Measurements from ENCODE around the gene PNPLA7. TPM values are rescaled to one million over a fixed set of nuclear protein-coding genes. Genes with fewer than 3 reads are reported as not detected.
A peak's percentile ranks its signal among the peaks of the same experiment; 100 is the strongest.

The PNPLA7 gene
- total and polyA plus RNA-seq, 2 of the 13 experiments (the other 11 are each of a cell fraction or from before 2014, with no cell fraction given): 0.42 to 1.5 TPM

DNA sequence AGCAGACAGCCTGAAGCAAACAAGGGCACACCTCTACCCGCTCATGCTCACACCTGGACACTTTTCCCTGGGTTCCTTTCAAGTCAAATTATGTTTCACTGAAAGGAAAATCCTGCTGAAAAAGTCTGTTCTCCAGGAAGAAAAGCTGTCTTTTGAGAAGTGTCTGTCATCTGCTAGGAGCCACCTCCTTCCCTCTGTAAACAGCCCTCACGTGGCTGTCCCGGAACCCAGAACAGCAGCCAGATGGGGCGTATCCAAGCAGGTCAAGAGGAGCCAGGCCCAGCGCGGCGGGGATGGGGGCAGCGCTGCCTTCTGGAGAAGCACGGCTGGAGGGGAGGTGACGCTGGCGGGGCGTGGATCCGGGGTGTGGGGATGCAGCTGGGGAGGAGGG, at the start of gene PNPLA7 (continued):
- TF ChIP-seq ARID4A (CRISPR knock-in tag; IDR thresholded peaks at IDR 0.05; ENCODE audit: borderline replicate concordance) (peak; percentile 59; the same call in 1 of the 2 replicates), TGIF2 (CRISPR knock-in tag; IDR thresholded peaks at IDR 0.05) (peak; percentile 15; the same call in 1 of the 2 replicates), MXD4 (CRISPR knock-in tag; IDR thresholded peaks at IDR 0.05) (peak; percentile 83), SNAPC4 (CRISPR knock-in tag; IDR thresholded peaks at IDR 0.05) (no peak)
- TF ChIP-seq, protein P1, sequence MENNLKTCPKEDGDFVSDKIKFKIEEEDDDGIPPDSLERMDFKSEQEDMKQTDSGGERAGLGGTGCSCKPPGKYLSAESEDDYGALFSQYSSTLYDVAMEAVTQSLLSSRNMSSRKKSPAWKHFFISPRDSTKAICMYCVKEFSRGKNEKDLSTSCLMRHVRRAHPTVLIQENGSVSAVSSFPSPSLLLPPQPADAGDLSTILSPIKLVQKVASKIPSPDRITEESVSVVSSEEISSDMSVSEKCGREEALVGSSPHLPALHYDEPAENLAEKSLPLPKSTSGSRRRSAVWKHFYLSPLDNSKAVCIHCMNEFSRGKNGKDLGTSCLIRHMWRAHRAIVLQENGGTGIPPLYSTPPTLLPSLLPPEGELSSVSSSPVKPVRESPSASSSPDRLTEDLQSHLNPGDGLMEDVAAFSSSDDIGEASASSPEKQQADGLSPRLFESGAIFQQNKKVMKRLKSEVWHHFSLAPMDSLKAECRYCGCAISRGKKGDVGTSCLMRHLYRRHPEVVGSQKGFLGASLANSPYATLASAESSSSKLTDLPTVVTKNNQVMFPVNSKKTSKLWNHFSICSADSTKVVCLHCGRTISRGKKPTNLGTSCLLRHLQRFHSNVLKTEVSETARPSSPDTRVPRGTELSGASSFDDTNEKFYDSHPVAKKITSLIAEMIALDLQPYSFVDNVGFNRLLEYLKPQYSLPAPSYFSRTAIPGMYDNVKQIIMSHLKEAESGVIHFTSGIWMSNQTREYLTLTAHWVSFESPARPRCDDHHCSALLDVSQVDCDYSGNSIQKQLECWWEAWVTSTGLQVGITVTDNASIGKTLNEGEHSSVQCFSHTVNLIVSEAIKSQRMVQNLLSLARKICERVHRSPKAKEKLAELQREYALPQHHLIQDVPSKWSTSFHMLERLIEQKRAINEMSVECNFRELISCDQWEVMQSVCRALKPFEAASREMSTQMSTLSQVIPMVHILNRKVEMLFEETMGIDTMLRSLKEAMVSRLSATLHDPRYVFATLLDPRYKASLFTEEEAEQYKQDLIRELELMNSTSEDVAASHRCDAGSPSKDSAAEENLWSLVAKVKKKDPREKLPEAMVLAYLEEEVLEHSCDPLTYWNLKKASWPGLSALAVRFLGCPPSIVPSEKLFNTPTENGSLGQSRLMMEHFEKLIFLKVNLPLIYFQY (CRISPR knock-in tag; IDR thresholded peaks at IDR 0.05; ENCODE audit: borderline replicate concordance): peak; percentile 53; the same call in 1 of the 2 replicates
- TF ChIP-seq, protein P2, sequence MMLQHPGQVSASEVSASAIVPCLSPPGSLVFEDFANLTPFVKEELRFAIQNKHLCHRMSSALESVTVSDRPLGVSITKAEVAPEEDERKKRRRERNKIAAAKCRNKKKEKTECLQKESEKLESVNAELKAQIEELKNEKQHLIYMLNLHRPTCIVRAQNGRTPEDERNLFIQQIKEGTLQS (CRISPR knock-in tag; IDR thresholded peaks at IDR 0.05): no peak

All from HepG2 (cell line).